OCI-M2 (cell line): ENCODE measurements around the gene MUC2.

Source experiments
- DNase-seq: peaks from one replicate; lab custom pipeline; 2025; ENCODE audit not compliant: unreplicated experiment; lab: John Stamatoyannopoulos, UW

Gene MUC2

DNA sequence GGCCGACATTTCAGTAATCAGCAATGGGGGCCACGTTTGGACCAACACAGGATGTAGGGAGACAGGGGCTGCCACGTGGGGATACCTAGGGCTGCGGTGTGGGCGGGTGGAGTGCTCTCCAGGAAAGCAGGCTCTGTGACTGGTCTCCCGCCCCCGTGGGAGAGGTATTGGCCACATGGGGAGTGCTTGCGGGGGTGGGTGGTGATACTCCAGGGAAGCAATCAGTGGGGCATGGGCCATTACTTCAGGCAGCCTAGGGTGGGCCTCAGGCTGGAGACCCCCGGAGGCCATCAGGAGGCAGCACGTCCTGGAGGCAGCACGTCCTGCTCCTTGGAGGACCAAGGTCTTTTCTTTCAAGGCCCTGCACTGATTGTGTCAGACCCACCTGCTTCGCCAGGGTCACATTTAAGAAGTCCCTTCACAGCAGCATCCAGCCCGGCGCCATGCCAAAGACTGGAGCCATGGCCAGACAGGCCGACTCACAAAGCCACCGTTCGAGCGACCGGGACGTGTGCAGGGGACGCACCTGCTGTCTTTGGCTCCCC, 3.0 kb upstream of the MUC2 start:
- DNase-seq, result no peak

GRCh38 chr11:1072116-1072820, 2.4 kb upstream of the MUC2 start:
- no peak for DNase-seq

GRCh38 chr11:1072821-1073231, 1.8 kb upstream of the MUC2 start:
- DNase-seq, result no peak

- no peak for DNase-seq
These were observed 1.4 kb upstream of the MUC2 start for GRCh38 chr11:1073261-1073724.

DNA sequence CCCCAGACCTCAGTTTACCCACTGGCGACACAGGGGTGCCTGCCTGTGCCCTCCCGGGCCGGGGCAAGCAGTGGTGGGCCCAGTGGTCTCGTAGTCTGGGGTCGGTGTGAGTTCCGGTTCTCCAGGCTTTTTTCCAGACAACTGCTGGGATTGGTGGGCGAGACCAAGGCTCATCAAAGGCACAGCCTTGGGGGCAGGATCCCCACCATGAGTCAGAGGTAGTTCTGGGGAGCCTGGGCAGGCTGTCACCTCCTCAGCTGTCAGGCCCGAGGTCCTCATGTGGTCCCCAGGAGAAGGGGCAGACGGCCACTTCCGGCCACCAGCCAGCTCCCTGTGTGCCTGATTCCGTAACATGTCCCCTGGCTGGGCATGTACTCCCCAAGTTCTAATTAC, 827 bp upstream of the MUC2 start:
- DNase-seq, result no peak

DNA sequence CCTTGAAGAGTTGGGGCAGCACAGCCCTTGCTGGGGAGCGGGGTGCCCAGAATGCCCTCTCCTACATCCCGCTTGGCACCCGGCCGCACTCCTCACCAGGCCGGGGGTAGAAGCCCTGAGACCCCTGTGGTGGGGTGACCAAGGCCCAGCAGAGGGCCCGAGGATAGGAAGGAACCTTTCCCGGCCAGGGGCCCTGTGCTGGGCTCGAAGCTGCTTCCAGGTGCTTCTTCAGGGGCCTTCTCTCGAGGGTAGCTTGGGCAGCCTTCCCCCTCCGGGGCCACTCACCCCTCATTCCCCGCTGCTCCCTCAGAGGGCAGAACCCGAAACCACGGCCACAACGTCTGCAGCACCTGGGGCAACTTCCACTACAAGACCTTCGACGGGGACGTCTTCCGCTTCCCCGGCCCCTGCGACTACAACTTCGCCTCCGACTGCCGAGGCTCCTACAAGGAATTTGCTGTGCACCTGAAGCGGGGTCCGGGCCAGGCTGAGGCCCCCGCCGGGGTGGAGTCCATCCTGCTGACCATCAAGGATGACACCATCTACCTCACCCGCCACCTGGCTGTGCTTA, 752 bp downstream of the MUC2 start:
- no peak for DNase-seq

DNA sequence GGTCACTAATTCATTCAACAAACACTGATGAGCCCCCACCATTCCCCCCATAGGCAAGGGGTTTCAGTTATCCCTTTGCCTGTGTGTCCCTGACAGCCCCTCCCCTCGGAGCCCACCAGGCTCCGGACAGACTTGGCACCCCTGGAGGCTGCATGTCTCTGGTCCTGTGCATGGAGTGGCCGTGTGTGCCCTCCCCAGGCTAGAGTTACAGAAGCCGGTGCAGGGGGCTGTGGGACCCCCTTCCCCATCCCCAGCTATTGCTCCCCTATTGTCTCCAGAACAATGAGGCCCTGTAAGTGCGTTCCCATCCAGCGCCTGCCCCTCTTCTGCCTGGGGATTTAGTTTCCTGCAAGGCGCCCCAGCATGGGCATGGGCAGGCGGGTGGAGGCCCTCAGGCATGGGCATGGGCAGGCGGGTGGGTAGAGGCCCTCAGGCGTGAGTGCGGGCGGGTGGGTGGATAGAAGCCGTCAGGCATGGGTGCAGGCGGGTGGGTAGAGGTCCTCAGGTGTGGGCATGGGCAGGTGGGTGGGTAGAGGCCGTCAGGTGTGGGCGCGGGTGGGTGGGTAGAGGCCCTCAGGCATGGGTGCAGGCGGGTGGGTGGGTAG, 1.5 kb downstream of the MUC2 start:
- no peak for DNase-seq

GRCh38 chr11:1077033-1077416, 2.4 kb downstream of the MUC2 start:
- DNase-seq, result no peak

DNA sequence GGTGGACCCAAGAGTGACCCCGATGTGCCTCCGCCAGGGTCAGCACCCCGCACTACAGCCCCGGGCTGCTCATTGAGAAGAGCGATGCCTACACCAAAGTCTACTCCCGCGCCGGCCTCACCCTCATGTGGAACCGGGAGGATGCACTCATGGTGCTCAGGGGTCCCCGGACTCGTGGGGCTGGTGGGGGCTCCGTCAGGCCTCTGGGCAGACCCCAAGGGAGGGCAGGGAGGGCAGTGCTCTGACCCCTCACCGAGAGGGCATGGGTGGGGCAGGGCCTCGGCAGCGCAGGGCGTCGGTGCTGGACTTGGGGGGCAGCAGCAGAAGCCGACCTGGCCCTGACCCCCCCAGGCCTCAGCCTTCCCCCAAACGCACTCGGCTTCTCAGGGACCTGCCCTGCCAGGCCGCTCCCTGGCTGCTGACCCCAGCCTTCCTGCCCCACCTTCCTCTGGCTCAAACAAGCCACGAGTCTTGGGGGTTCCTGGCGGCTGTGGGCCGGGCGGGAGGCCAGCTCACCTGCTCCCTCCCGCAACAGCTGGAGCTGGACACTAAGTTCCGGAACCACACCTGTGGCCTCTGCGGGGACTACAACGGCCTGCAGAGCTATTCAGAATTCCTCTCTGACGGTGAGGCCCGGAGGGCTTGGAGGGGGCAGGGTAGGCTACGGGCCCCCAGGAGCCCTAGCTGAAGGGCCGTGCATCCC, 2.9 kb downstream of the MUC2 start:
- no peak for DNase-seq

DNA sequence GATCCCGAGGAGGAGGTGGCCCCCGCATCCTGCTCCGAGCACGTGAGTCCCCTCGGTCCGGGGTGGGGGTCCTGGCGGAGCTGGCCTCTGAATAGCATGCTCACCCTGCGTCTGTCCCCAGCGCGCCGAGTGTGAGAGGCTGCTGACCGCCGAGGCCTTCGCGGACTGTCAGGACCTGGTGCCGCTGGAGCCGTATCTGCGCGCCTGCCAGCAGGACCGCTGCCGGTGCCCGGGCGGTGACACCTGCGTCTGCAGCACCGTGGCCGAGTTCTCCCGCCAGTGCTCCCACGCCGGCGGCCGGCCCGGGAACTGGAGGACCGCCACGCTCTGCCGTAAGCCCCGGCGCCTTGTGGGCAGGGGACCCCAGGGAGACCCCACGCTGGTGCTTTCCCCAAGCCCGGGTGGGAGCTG, 3.5 kb downstream of the MUC2 start:
- DNase-seq, result no peak

GRCh38 chr11:1081601-1082311, 7.1 kb downstream of the MUC2 start:
- no peak for DNase-seq

DNA sequence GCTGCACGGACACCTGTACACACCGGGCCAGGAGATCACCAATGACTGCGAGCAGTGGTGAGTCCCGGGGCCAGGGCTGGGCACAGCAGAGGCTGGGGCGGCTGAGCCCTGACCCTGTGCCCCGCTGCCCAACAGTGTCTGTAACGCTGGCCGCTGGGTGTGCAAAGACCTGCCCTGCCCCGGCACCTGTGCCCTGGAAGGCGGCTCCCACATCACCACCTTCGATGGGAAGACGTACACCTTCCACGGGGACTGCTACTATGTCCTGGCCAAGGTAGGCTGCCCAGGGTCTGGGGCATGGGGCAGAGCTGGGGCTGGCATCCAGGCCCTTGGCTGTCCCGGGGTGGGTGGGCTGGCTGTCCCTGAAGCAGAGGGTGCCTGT, 7.7 kb downstream of the MUC2 start:
- DNase-seq, result no peak

GRCh38 chr11:1082728-1083620, 8.3 kb downstream of the MUC2 start:
- DNase-seq, result no peak

GRCh38 chr11:1083621-1084551, 9.2 kb downstream of the MUC2 start:
- no peak for DNase-seq

- DNase-seq, result no peak
These were observed 10.1 kb downstream of the MUC2 start for GRCh38 chr11:1084561-1085439.

DNA sequence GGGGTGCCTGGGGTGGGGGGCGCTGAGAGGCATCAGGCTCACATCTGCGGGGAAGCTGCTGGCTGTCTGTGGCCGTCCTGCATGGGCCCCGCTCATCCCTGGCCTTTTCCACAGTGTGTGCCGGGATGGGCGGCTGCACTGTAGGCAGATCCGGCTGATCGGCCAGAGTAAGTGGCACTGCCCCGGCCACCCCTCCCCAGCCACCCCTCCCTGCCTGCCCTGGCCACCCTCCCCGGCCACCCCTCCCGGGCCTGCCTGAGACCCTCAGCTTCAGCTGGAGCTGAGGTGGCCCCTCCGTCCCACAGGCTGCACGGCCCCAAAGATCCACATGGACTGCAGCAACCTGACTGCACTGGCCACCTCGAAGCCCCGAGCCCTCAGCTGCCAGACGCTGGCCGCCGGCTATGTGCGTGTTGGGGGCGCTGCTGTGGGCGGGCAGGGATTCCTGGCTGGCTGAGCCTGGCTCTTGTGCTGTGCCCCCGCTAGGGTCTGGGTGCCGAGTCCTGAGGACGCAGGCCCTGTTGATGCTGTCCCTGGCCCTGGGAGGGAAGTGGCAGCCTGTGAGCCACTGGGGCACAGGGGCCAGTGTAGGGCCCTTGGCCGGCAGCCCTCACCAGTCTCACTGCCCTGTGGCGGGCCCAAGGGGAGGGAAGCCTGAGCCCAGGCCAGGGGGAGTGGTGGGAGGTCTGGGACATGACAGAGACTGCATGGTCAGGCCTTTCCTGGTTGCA, 10.9 kb downstream of the MUC2 start:
- DNase-seq, result no peak
